GM11168 (cell line): ENCODE data around the gene COL5A1.

Experiments
- in situ Hi-C: fragments of 300-500 bp; cut with MboI; formaldehyde crosslinking; loops from one replicate; pipeline ENCODE4 v1.12.0; 2022; ENCODE audit warnings: low sequenced_read_pairs; ENCODE audit not compliant: unreplicated experiment

COL5A1 gene

DNA sequence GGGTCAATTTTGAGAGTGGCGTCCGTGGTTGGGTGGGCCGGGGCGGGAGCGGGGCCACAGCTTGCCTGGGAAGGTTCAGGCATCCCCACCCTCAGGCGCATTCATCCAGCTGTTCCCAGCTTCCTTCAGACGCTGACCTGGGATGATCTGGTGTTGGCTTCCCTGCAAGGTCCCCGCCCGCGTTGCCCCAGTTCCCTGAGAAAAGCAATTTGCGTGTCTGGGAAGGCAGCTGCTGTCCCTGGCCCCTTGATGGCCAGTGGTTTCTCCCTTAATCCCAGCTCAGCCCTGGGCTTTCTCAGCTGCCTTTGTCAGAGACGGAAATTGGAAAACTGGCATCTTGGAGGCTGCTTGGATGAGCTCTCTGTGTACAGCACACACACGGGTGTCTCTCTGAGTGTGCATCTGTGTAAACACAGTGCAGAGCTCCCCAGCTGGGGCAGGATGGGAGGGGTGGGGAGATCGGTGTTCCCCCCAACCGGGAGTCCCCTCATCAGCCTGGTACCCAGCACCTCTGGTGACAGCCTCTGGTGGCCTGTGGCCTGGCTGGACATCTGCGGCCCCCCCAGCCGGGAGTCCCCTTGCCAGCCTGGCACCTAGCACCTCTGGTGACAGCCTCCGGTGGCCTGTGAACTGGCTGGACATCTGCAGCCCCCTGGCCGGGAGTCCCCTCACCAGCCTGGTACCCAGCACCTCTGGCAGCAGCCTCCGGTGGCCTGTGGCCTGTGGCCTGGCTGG is 94.0 kb downstream of the COL5A1 start:
- in situ Hi-C loops = no loop called here

DNA sequence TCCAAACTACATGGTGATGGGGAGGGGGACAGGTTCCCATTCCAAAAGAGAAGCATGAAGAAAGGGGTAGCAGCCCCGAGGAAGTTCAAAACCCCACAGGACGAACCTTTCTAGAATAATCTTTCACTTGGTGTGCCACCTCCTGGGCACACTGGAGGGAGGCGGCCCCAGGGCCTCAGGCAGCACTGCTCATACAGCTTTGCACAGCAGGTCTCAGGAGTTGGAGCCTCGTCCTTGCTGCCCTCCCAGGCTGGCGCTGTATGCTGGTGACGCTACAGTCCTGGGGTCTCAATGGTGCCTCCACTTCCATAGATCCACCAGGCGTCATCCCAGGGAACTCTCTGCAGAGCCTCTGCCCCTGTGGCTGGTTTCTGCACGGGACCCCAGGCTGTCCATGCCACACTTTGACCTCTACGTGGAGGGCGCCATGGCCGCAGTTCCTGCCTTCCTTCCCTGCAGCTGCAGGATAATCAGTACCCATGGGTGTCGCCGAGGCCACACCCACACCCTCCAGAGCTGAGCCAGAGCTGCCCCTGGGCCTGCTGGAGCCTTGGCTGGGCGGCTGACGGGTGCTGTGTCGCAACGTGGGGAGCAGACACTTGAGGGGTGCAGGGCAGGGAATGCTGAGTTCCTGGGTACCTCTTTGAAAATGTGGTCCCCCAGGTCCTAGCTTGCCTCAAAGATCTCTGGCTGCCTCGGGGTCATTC is 95.3 kb downstream of the COL5A1 start:
- in situ Hi-C loops = no loop called here

DNA sequence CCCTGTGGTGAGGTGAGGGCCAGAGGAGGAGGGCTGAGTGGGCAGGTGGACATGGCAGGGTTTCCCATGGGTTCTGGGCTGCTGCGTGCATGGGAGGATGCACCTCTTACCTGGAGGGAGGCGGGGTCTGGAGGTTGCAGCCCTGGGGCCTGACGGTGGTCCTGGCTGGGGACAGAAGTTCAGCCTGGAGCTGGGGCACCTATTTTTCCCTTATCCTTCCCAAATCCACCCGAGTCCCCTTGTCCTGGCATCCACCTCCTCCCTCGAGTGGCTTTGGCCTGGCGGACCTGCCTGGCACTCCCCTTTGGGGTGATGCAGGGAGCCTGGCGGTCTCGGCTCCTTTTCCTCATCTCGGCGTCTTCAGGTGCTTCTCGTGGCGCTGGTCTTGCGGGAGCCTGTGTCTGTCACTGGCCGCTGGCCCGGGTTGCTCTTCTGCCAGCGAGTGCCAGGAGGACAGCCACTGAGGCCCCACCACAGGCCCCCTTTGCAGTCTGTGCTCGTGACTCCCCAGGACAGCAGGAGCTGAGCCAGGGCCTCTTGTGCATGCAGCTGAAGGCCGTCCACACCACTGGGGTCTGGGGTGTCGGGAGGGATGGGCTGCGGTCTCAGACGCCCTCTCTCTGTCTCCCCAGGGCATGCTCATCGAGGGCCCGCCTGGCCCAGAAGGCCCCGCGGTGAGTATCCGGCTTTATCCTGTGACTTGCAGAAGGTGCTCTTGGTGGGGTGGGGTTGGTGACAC is 96.4 kb downstream of the COL5A1 start:
- in situ Hi-C loops = no loop called here

DNA sequence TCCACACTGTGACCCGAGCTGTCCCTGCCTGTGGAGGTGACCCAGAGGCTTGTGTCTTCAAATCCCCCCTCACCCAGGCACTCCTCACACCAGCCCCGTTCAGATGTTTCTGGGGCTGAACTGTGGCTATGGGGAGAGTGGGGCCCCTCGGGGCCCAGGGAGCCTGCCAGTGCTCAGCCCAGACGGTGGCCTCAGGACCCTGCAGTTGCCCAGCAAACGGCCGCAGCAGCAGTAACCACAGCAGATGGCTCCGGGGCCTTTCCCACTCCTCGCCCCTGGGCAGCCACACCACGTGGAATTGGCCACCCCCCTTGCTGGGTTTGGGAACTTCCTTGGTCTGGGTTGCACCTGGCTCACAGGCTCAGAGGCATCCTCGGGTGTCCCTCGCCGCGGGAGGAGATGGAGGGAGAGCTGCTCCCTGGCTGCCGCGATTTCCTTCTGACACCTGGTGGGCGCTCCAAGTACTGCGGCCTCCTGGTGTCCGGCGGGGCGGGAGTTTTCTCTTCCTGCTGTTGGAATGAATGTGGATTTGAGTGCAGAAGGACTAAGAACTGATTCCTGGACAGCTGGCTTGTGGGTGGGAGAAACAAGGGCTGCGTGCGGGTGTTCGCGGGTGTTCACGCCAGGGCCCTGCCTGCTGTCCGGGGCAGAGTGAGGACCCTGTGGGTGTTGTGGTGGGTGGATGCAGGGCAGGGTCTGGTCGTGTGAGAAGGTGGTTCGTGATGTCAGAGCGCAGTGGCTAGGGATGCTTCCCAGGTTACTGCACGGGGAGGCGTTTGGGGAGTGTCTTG is 97.5 kb downstream of the COL5A1 start:
- in situ Hi-C loops = no loop called here

DNA sequence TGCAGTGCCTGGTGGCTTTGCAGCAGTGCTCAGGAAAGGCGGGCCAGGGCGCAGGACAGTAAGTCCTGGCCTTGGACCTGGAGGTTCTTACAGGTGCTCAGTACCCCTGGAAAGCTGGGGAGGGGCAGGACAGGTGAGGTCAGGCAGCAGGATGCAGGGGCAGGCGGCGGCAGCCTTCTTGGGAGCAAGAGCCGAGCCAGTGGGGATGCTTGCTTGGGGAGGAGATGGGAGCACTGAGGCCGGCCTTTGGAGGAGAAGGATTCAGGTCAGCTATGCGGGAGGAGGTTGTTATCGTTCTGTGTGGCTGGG is 98.0 kb downstream of the COL5A1 start:
- in situ Hi-C loops = no loop called here

DNA sequence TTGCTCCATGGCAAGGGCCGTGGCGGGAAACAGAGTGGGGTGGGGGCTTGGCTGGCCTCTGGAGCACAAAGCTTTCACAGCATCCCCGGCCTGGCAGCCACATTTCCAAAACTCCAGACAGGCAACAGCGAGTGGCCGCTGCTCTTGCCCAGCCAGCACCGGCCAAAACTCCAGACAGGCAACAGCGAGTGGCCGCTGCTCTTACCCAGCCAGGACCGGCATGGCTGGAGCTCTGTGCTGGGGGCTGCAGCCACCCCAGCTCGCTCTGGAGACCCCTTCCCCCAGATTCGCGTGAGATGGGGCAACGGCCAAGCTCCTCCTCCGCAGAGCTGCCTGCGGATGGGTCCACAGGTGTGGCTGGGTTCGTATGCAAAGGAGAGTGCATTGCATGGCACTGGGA is 98.5 kb downstream of the COL5A1 start:
- in situ Hi-C loops = no loop called here

DNA sequence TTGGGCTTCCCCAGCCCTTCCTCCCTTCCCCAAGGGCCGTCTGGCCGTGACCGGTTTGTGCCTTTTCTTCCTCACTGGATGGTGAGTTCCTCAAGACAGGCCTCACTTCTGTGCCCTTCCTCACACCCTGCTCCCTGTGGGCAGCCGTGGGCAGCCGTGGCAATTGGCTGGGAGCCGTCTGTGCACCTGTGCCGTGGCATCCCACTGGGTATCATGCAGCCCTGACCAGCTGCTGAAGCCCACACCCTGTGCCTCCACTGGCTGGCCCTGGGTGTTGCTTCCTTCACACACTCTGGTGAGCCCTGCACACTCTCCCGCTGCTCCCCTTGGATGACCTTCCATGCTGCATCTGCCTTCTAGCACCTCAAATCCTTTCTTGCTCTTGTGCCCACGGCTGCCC is 100.2 kb downstream of the COL5A1 start:
- in situ Hi-C loops = no loop called here

DNA sequence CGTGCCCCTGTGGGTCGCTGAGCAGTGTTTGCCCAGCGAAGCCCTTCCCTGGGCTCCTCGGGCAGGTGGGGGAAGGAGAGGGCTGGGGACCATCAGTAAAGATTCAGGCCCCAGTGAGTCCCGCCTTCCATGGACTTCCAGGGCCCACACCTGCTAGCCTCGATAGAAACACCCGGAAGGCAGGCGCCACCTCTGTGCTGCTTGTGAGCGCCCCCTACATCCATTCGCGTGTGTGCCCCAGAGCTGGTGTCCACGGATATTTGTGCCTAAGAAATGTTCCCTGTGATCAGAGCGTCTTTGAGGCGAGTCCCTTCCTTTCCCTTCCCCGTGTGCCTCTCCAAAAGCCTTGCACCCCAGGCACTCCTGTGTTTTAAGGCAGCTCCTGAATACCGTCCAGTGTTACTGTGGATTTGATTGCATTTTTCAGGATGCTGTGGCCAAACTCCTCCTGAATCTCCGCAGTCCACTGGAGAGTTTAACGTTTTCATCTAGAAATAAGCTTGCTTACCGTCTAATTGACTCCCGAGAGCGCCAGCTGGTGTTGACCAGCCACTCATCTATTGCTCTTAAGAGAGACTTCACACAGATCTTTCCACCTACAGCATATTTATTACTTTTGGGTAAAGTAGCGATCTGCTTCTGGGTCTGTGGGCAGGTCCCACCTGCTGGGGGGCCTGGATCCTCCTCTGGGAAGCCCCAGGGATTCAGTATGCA is 101.4 kb downstream of the COL5A1 start:
- in situ Hi-C loops = no loop called here

DNA sequence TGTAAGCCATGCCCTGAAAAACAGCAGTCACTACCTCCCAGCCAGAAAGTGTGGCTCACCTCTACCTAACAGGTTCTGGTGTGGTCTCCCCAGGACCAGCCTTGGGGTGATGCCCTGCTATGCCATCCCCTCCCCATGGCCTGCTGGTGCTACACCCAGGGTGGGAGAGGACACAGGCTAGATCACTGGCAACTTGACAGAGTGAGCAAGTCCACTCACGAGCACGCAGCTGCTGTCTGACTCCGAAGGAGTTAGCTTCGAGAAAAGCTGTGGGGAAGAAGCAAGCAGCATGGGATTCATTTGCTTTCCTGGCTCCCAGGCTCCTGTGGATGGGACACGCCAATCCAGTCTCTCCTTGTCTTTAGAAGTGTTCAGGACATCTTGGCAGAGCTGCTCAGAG is 102.2 kb downstream of the COL5A1 start:
- in situ Hi-C loops = no loop called here

DNA sequence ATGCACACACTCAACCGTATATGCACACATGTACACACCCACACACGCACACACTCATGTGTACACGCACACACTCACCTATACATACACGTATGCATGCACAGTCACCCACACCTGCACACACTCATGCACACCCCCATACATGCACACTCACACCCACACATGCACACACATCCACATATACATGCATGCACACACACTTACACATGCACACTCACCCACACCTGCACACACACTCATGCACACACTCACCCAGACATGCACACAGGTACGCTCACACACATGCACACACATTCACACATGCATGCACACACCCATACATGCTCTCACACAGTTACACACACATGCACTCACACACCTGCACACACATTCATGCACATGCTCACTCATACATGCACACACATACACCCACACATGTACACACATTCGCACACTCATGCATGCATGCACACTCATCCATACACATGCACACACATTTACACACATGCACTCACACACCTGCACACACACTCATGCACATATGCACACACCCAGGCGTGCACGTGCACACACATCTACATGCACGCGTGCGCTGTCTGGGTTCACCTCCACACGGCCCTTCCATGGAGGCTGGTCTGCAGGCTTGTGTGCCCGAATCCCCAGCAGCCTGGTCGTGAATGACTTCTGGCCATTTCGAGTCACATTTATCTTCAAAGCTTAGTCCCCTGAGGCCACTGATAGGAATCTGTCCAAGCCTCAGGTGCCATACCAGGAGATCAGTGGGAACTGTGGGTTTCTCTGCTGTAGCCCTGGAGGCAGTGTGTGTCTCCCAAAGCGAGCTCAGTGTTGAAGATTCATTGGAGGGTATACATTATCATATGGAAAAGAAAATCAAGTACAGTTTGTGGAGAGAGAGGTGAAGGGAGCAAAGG is 103.0 kb downstream of the COL5A1 start:
- in situ Hi-C loops = no loop called here

DNA sequence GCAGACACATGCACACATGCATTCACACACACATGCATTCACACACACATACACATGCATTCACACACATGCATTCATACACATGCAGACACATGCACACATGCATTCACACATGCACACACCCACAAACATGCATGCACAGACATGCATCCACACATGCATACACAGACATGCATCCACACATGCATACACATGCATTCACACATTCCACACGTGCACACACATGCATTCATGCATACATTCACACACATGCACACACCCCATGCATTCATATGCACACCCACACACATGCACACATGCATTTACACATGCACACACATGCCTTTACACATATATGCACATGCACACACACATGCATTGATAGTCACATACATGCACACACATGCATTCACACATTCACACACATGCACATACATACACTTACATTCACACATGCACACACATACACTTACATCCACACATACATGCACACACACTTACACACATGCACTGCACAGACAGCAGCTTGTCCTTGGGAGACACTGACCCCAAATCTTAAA is 106.4 kb downstream of the COL5A1 start:
- in situ Hi-C loops = no loop called here

DNA sequence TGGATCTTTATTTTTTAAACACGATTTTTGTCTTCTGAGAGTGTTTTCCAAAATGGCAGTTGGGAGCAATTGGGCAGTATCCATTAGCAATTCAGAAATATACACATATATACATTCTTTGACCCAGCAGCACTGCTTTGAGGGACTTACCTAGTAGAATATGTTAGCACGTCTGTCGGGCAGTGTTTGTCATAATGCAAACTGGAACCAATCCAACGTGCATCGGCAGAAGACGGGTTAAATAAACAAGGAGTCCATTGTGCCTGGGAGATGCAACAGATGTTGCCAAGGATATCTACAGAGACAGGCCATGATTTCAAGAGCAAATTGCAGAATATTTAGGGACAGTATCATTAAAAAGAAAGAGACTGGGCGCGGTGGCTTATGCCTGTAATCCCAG is 107.0 kb downstream of the COL5A1 start:
- in situ Hi-C loops = no loop called here

DNA sequence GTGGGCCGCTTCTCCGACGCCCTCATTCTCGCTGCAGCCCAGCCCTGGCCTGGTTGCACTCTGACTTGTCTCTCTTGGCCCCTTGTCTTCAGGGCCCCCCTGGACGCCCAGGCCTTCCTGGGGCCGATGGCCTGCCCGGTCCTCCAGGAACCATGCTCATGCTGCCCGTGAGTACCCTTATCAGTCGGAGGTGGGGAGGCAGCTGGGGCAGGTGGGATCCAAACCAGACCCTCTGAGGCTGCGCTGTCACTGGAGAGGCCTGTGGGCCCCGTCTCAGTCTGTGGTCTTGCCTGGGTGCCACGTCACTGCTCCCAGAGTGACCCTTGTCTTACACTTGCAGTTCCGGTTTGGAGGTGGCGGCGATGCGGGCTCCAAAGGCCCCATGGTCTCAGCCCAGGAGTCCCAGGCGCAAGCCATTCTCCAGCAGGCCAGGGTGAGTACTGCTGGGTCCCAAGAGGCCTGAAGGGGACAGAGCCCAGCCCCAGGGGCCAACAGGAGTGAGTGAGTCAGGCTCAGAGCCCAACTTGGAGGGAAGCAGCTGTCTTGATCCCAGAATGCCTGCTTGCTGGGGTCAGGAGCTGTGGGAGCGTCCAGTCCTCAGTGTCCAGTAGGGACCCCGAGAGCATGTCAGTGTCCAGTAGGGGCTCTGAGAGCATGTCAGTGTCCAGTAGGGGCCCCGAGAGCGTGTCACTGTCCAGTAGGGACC is 109.0 kb downstream of the COL5A1 start:
- in situ Hi-C loops = no loop called here

DNA sequence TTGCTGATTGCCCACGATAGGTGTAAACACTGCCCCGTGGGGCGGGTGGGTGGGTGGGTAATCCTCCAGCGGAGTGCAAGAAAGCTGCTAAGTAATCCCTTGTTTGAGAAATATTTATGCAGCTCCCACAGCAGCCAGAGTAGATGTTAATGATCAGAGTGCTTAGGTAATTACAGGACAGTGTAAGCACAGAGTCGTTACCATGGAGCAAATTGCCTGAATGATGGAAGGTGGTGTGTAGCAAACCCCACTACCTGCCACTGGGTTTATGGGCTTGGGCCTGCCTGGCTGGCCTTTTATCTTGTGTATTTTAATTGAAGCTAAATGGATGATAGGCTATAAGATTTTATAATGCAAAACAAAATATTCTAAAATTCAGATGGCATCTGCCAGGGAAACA is 110.0 kb downstream of the COL5A1 start:
- in situ Hi-C loops = no loop called here

DNA sequence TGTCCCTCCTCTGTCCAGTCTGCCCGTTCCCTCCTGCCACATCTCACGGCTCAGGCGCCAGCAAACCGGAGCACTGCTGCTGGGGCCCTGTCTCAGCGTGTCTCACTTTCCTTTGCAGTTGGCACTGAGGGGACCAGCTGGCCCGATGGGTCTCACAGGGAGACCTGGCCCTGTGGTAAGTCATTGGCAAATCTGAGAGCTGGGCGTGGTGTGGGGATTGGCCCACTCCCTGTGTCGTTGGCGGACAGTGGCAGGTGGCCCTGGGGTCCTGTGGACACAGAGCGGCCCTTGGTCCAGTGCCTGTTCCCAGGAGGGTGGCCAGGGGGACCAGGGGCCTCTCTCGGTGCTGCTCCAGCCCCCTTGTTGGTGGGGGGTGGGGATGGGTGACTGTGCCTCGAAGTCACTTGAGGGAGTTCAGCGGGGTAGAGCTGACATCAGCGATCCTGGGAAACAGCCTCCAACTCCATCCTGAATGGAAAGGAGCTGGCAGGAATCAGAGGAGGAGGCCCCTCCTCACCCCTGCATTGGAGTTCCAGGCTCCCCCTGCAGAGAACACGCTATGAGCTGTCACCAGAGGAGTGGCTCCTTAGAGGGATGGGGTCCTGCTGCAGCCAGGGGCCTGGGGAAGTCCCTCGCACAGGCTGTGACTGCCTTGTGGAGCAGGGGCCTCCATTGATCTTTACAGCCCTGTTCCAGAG is 111.0 kb downstream of the COL5A1 start:
- in situ Hi-C loops = no loop called here

DNA sequence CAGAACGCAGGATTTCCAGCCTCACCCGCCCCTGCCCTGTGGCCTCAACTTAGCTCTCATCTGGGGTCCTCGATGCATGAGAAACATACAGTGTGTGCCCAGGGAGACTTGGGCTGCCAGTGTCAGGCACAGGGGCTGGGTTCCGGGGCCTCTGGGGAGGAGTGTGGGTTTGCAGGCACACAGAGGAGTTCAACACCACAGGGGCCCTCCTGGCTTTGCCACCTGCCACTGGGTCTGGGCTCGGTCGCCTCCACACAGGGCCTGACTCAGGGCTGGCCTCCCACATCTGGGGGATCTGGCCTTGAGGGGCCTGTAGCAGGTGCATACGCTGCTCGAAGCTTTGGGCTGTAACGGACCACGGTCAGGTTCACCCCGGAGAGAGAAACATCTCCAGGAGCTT is 111.6 kb downstream of the COL5A1 start:
- in situ Hi-C loops = no loop called here

DNA sequence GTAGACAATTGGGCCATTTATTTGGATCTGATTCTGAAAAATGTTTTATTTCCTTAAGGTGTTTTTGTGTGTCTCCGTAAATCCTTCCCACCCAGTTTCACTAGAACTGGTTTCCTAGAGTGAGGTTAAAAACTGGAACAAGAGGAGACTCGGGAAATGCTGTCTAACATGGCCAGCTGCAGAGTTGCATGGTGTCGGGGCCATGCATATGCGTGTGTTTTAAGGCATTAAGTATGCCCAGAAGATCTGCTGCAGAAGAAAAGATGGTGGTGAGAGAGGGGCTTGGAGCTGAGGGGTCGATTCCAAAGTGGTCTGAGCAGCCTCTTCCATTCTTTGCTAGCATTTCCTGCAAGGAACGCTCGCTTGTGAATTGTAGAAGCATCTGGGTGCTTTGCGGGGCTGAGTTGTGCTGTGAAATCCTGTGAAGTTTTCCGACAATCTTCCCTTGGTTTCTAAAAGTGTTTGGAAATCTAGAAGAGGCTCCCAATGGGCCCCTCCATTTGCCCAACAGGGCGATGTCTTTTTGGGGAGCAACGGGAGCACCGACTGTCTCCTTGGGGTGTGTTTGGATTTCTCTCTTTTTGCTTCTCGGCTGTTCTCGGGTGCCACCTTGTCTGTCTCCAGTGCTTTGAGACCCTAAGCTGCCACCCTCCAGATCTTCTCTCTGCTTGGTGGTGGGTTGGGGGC is 113.8 kb downstream of the COL5A1 start:
- in situ Hi-C loops = no loop called here
